A549 (cell line): ENCODE data around the gene ERICH6. TPM values are rescaled to one million over a fixed set of nuclear protein-coding genes. Genes with fewer than 3 reads are reported as not detected.

Experiments used
- ATAC-seq, 2 experiments: fragments of 200-7000 bp in 1 of 2; fragments of >200 bp in 1 of 2; cut with Nextera tagmentation in 1 of 2; cut with Tn5 transposase in 1 of 2; 3 replicates each; pipeline versions ENCODE4 v1.8.0 to v1.9.1; 2018 to 2020; ENCODE audit warnings: mild to moderate bottlenecking in 1 of 2, moderate library complexity in 1 of 2
- CTCF ChIA-PET: fragments of 300-600 bp; sonication (Branson Sonifier 250); formaldehyde crosslinking; extraction: SDS; loops from one replicate; lab custom pipeline; 2021; ENCODE audit warnings: antibody characterized with exemption, inconsistent platforms; lab: Yijun Ruan, JAX
- POLR2A ChIA-PET: fragments of 350-600 bp; formaldehyde crosslinking; extraction: SDS; loops from one replicate; lab custom pipeline; 2021; ENCODE audit warnings: antibody characterized with exemption, inconsistent platforms; lab: Yijun Ruan, JAX
- DNase-seq, 2 experiments: peaks; one replicate each; pipeline versions ENCODE4 v3.0.0 to v3.0.0-alpha.2; 2011 to 2016; ENCODE audit warnings: low read depth in 1 of 2, low spot score in 1 of 2
- FAIRE-seq: peaks from 2 replicates; lab custom pipeline; 2011; peaks lifted over from hg19 to GRCh38; lab: Jason Lieb, UNC
- H3K27ac ChIP-seq, 2 experiments: fragments of >200 bp; sonication (Bioruptor Twin); formaldehyde crosslinking; 3 replicates each; pipeline ENCODE4 v1.5.1; 2016 to 2017
- H3K4me1 ChIP-seq: fragments of >200 bp; sonication (Bioruptor Twin); formaldehyde crosslinking; 3 replicates; pipeline ENCODE4 v1.6.1; 2016
- H3K4me2 ChIP-seq: fragments of >200 bp; sonication (Bioruptor Twin); formaldehyde crosslinking; 3 replicates; pipeline ENCODE4 v1.6.1; 2016
- H3K4me3 ChIP-seq: fragments of >200 bp; sonication (Bioruptor Twin); formaldehyde crosslinking; 3 replicates; pipeline ENCODE4 v1.5.1; 2016
- H3K9me3 ChIP-seq: fragments of >200 bp; sonication (Bioruptor Twin); formaldehyde crosslinking; 3 replicates; pipeline ENCODE4 v1.6.1; 2016
- BCL3 ChIP-seq: fragments of >200 bp; sonication (Bioruptor Twin); formaldehyde crosslinking; IDR thresholded peaks from 3 replicates; pipeline ENCODE4 v1.6.1; 2016
- CHD4 ChIP-seq: fragments of 200-600 bp; sonication (generic); IDR thresholded peaks from 2 replicates; pipeline ENCODE4 v1.6.1; 2016; ENCODE audit warnings: antibody characterized with exemption, mild to moderate bottlenecking, borderline replicate concordance
- E2F6 ChIP-seq: IDR thresholded peaks from 2 replicates; pipeline ENCODE4 v1.6.1; 2012; ENCODE audit warnings: low read depth, borderline replicate concordance
- ELK1 ChIP-seq: fragments of 150-350 bp; IDR thresholded peaks from 2 replicates; pipeline ENCODE4 v1.6.1; 2014; ENCODE audit warnings: low read depth, mild to moderate bottlenecking, low read length
- FOSB ChIP-seq: fragments of 250-450 bp; sonication (Bioruptor Pico); IDR thresholded peaks from 2 replicates; pipeline ENCODE4 v1.5.0; 2020; ENCODE audit warnings: mild to moderate bottlenecking, moderate library complexity
- HES2 ChIP-seq: fragments of >200 bp; sonication (Bioruptor Twin); formaldehyde crosslinking; IDR thresholded peaks from 2 replicates; pipeline ENCODE4 v1.6.1; 2016
- HMGXB4 ChIP-seq: fragments of 250-450 bp; sonication (Bioruptor Pico); IDR thresholded peaks from 2 replicates; pipeline ENCODE4 v1.5.0; 2021; ENCODE audit warnings: mild to moderate bottlenecking, moderate library complexity, borderline replicate concordance
- HOXA7 ChIP-seq: fragments of 250-450 bp; sonication (Bioruptor Pico); IDR thresholded peaks from 2 replicates; pipeline ENCODE4 v1.5.0; 2020; ENCODE audit warnings: mild to moderate bottlenecking, moderate library complexity
- HOXB13 ChIP-seq: fragments of 250-450 bp; sonication (Bioruptor Pico); IDR thresholded peaks from 2 replicates; pipeline ENCODE4 v1.5.0; 2020; ENCODE audit warnings: low read depth, mild to moderate bottlenecking, moderate library complexity
- KDM1A ChIP-seq: fragments of 200-600 bp; sonication (generic); IDR thresholded peaks from 2 replicates; pipeline ENCODE4 v1.6.1; 2016; ENCODE audit warnings: low read depth, mild to moderate bottlenecking
- MAX ChIP-seq: IDR thresholded peaks from 2 replicates; pipeline ENCODE4 v1.6.1; 2012
- NFE2L2 ChIP-seq: fragments of 150-350 bp; conservative IDR thresholded peaks from 2 replicates; pipeline ENCODE4 v1.6.1; 2014; ENCODE audit warnings: low read length
- NR3C1 ChIP-seq: fragments of >200 bp; sonication (Bioruptor Twin); formaldehyde crosslinking; IDR thresholded peaks from 3 replicates; pipeline ENCODE4 v1.6.1; 2017
- PBX3 ChIP-seq: IDR thresholded peaks from 2 replicates; pipeline ENCODE4 v1.6.1; 2012
- POLR2A ChIP-seq: IDR thresholded peaks from 2 replicates; pipeline ENCODE4 v1.6.1; 2012; ENCODE audit warnings: mild to moderate bottlenecking, low read length
- RARB ChIP-seq: fragments of 250-450 bp; sonication (Bioruptor Pico); IDR thresholded peaks from 2 replicates; pipeline ENCODE4 v1.8.0; 2021; ENCODE audit warnings: mild to moderate bottlenecking, moderate library complexity
- RCOR1 ChIP-seq: fragments of 150-350 bp; IDR thresholded peaks from 2 replicates; pipeline ENCODE4 v1.6.1; 2014; ENCODE audit warnings: antibody characterized with exemption, low read length, low read depth
- RFX5 ChIP-seq: fragments of 450-650 bp; IDR thresholded peaks from 2 replicates; pipeline ENCODE4 v1.7.1; 2014; ENCODE audit warnings: antibody characterized with exemption, mild to moderate bottlenecking, moderate library complexity
- SMC3 ChIP-seq: fragments of >200 bp; sonication (Bioruptor Twin); formaldehyde crosslinking; IDR thresholded peaks from 3 replicates; pipeline ENCODE4 v1.6.1; 2018; ENCODE audit warnings: inconsistent platforms
- TFCP2L1 ChIP-seq: fragments of 250-450 bp; sonication (Bioruptor Pico); IDR thresholded peaks from 2 replicates; pipeline ENCODE4 v1.5.0; 2021; ENCODE audit warnings: mild to moderate bottlenecking
- WGBS: methylation state at CpG from one replicate; pipeline ENCODE4 v1.1.6; 2017; ENCODE audit errors: missing lambda C conversion rate; 5-methylcytosine and 5-hydroxymethylcytosine counted together
- polyA plus RNA-seq, 4 experiments: library from polyadenylated mRNA; depleted of rRNA in 3 of 4; stranded (reverse); fragments of >200 nt; fragmentation: RNase III in 1 of 4; extraction: RNeasy Plus Mini Kit Qiagen cat#74134 plus additional on column Dnase treatment in 1 of 4; gene quantifications; 2 replicates in 3 of 4; 3 replicates in 1 of 4; pipeline ENCODE4 v1.2.3, GENCODE V29; 2011 to 2017

ERICH6 gene
- polyA plus RNA-seq, 2 of the 4 experiments (the other 2 are of a cell fraction) = 0.06 TPM; not detected in 1

- 49% methylated on average over 4 of the region's 4 CpGs for WGBS
- no peak for TF ChIP-seq HOXB13 (CRISPR knock-in tag)
- TF ChIP-seq E2F6 = no peak
- no peak for TF ChIP-seq TFCP2L1 (CRISPR knock-in tag)
- no peak for TF ChIP-seq PBX3
- TF ChIP-seq ELK1 = no peak
- no peak for TF ChIP-seq MAX
- TF ChIP-seq RCOR1 = no peak
- no peak for TF ChIP-seq HOXA7 (CRISPR knock-in tag)
- TF ChIP-seq FOSB (CRISPR knock-in tag) = no peak
- no peak for TF ChIP-seq POLR2A
- no peak for TF ChIP-seq NFE2L2
- no peak for TF ChIP-seq CHD4
- no peak for TF ChIP-seq NR3C1
- TF ChIP-seq KDM1A = no peak
- no peak for TF ChIP-seq SMC3
- TF ChIP-seq RARB (CRISPR knock-in tag) = no peak
- TF ChIP-seq BCL3 = no peak
- no peak for TF ChIP-seq HMGXB4 (CRISPR knock-in tag)
- no peak for TF ChIP-seq HES2
- no peak for TF ChIP-seq RFX5
- TF ChIP-seq, all 56 proteins: peak for 0
- Histone ChIP-seq H3K4me3 (no peak overlapping the region), H3K4me2 (0 out of 3 replicates have a peak overlapping the region, but pooled peaks have one; percentile 4), H3K27ac (no peak overlapping the region), H3K4me1 (peaks cover 25% of the 10 kb centered on the region), H3K9me3 (no peaks in the 10 kb centered on the region)
- no peak for DNase-seq
- ChIA-PET CTCF (interaction anchor here (1.2 kb wide), 1 partner anchor 17 kb away, joined by 9 read pairs; no protein-coding TSS in a partner anchor), POLR2A (interaction anchor here (1.2 kb wide), 1 partner anchor 24 kb away, joined by 5 read pairs; the partner anchor contains the start of gene SIAH2)
- FAIRE-seq = no peak
- ATAC-seq = no peak
Measured at GRCh38 chr3:150738688-150739087, 35.0 kb upstream of the ERICH6 start.
